Left lung (tissue), 10 donors: Measurements from ENCODE around the gene WASL. TPM values are rescaled to one million over a fixed set of nuclear protein-coding genes. Genes with fewer than 3 reads are reported as not detected.

Experiments used
- ATAC-seq: fragments of 200-7000 bp; cut with Tn5 transposase; one replicate; pipeline ENCODE4 v1.9.1; 2020; ENCODE audit warnings: moderate library complexity
- DNase-seq, 4 donors: peaks; one replicate each; pipeline ENCODE4 v3.0.0-alpha.2; 2013 to 2020
- H3K27ac ChIP-seq, 2 donors: fragments of 200-600 bp; sonication (generic) in 1 of 2; one replicate each; pipeline versions ENCODE4 v1.5.0 to v1.8.0; 2020 to 2021
- H3K27me3 ChIP-seq, 2 donors: fragments of 200-600 bp; sonication (generic) in 1 of 2; one replicate each; pipeline versions ENCODE4 v1.5.0 to v1.8.0; 2020 to 2021
- H3K36me3 ChIP-seq, 2 donors: fragments of 200-600 bp; sonication (generic) in 1 of 2; one replicate each; pipeline versions ENCODE4 v1.5.0 to v1.8.0; 2020 to 2021
- H3K4me1 ChIP-seq, 2 donors: fragments of 200-600 bp; one replicate each; pipeline ENCODE4 v1.8.0; 2021
- H3K4me3 ChIP-seq, 2 donors: fragments of 200-600 bp; sonication (generic) in 1 of 2; one replicate each; pipeline versions ENCODE4 v1.5.0 to v1.8.0; 2020 to 2021; ENCODE audit warnings: mild to moderate bottlenecking in 1 of 2
- H3K9me3 ChIP-seq, 2 donors: fragments of 200-600 bp; sonication (generic) in 1 of 2; one replicate each; pipeline versions ENCODE4 v1.5.0 to v1.8.0; 2020 to 2021
- CTCF ChIP-seq, 2 donors: fragments of 200-600 bp; sonication (generic) in 1 of 2; IDR thresholded peaks; one replicate each; pipeline versions ENCODE4 v1.5.0 to v1.8.0; 2021; ENCODE audit warnings: antibody characterized with exemption in 2 of 2
- intact Hi-C, 2 donors: fragments of 100-400 bp; cut with DNase I; formaldehyde crosslinking; loops; one replicate each; pipeline versions ENCODE4 v1.11.2 to v1.14.2; 2022
- polyA plus RNA-seq, 6 donors: library from polyadenylated mRNA; unstranded; fragments of 120-200 nt; gene quantifications; one replicate each; pipeline ENCODE4 v1.2.1, GENCODE V29; 2013; ENCODE audit not compliant: insufficient read length in 6 of 6
- total RNA-seq, 2 donors: library from RNA; stranded (reverse); fragmentation: NEBNext Ultra II Directional; extraction: Animal tissue kit (Norgen Biotek cat#: 25700); gene quantifications; one replicate each; pipeline ENCODE4 v1.2.1, GENCODE V29; 2021
- donor health status: DM: no; HTN: yes; CAD: no.
- donor health status: DM: no; HTN: no; CAD: no.

The WASL gene
- total and polyA plus RNA-seq, 8 donors = 30.4 to 54.5 (median 53.4) TPM

GRCh38 chr7:123665157-123665556 lies 83.6 kb downstream of the WASL start:
- intact Hi-C loops = no loop called here
- no peaks in the 10 kb centered on the region for H3K9me3 ChIP-seq
- H3K4me3 ChIP-seq = no peak overlapping the region
- no peak overlapping the region for H3K27ac ChIP-seq
- no peaks in the 10 kb centered on the region for H3K36me3 ChIP-seq
- H3K27me3 ChIP-seq = peaks cover 0 to 5% of the 10 kb centered on the region in 2 donors
- no peak for ATAC-seq
- H3K4me1 ChIP-seq = no peaks in the 10 kb centered on the region
- DNase-seq = no peak
- no peak for TF ChIP-seq CTCF (IDR thresholded peaks at IDR 0.05)

- no peak for TF ChIP-seq CTCF (IDR thresholded peaks at IDR 0.05)
- Histone ChIP-seq H3K27me3 (peaks cover 0 to 5% of the 10 kb centered on the region in 2 donors), H3K27ac (no peak overlapping the region), H3K9me3 (no peaks in the 10 kb centered on the region), H3K36me3 (no peaks in the 10 kb centered on the region), H3K4me3 (no peak overlapping the region), H3K4me1 (no peaks in the 10 kb centered on the region)
- ATAC-seq (no peak), DNase-seq (no peak)
- intact Hi-C loops = no loop called here
These were observed 85.6 kb downstream of the WASL start for GRCh38 chr7:123663200-123663599.

GRCh38 chr7:123662755-123663154 lies 86.0 kb downstream of the WASL start:
- TF ChIP-seq CTCF (IDR thresholded peaks at IDR 0.05) = no peak
- ATAC-seq (no peak), DNase-seq (no peak)
- Histone ChIP-seq H3K27ac (no peak overlapping the region), H3K27me3 (peaks cover 0 to 5% of the 10 kb centered on the region in 2 donors), H3K36me3 (no peaks in the 10 kb centered on the region), H3K4me1 (no peaks in the 10 kb centered on the region), H3K4me3 (no peak overlapping the region), H3K9me3 (no peaks in the 10 kb centered on the region)
- intact Hi-C loops = no loop called here

- DNase-seq = no peak
These were observed 86.5 kb downstream of the WASL start for GRCh38 chr7:123662293-123662692.

GRCh38 chr7:123661765-123662164 lies 87.0 kb downstream of the WASL start:
- Histone ChIP-seq H3K4me1 (no peaks in the 10 kb centered on the region), H3K9me3 (no peaks in the 10 kb centered on the region), H3K27me3 (peaks cover 0 to 5% of the 10 kb centered on the region in 2 donors), H3K27ac (no peak overlapping the region), H3K4me3 (no peak overlapping the region), H3K36me3 (no peaks in the 10 kb centered on the region)
- intact Hi-C loops = no loop called here
- DNase-seq (no peak), ATAC-seq (no peak)
- TF ChIP-seq CTCF (IDR thresholded peaks at IDR 0.05) = no peak

More at GRCh38 chr7:123662293-123662692, 86.5 kb downstream of the WASL start:
- H3K36me3 ChIP-seq = no peaks in the 10 kb centered on the region
- no peak for ATAC-seq
- H3K4me1 ChIP-seq = no peaks in the 10 kb centered on the region
- no peaks in the 10 kb centered on the region for H3K9me3 ChIP-seq
- intact Hi-C loops = no loop called here
- H3K27me3 ChIP-seq = peaks cover 0 to 5% of the 10 kb centered on the region in 2 donors
- no peak overlapping the region for H3K27ac ChIP-seq
- TF ChIP-seq CTCF (IDR thresholded peaks at IDR 0.05) = no peak
- no peak overlapping the region for H3K4me3 ChIP-seq
